ENCODE data around the gene PYGM.
A peak's percentile ranks its signal among the peaks of the same experiment; 100 is the strongest.

DNA sequence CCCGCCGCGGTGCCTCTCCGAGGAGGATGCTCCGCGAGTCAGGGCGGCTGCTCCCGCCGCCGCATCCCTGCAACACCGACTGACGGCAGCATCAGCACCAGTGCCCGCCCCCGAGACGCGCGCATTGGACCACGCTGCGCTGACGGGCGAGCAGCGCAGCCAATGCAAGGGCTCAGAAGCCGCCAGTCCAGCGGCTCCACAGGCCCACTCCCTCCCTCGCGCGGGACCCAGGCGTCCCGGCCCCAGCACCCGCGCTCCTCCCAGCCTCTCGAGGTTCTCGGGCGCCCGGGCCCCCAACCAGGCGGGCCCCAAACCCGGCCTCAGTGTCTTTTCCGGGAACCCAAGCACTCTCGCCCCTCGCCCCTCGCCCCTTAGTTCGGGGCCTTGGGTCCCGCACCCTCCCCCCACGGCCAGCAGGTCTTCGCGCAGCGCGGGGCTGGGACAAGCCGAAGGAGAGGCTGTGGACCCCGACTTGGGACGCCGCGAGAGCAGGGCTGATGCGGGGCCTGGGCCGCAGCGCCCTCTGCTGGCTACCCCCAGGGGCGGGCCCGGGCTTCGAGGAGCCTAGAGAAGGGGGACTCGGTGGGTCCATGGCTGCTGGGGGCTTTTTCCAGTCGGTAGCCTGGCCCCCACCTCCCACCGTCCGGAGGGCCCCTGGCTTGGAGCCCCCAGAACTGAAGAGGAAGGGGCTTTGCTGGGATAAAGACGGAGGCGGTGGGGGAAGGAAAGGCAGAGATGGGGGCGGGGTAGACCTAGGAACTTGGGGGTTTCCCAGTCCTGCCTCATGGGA, 36.5 kb downstream of the PYGM start, which contains the start of gene NRXN2:
- TF ChIP-seq, protein P1, sequence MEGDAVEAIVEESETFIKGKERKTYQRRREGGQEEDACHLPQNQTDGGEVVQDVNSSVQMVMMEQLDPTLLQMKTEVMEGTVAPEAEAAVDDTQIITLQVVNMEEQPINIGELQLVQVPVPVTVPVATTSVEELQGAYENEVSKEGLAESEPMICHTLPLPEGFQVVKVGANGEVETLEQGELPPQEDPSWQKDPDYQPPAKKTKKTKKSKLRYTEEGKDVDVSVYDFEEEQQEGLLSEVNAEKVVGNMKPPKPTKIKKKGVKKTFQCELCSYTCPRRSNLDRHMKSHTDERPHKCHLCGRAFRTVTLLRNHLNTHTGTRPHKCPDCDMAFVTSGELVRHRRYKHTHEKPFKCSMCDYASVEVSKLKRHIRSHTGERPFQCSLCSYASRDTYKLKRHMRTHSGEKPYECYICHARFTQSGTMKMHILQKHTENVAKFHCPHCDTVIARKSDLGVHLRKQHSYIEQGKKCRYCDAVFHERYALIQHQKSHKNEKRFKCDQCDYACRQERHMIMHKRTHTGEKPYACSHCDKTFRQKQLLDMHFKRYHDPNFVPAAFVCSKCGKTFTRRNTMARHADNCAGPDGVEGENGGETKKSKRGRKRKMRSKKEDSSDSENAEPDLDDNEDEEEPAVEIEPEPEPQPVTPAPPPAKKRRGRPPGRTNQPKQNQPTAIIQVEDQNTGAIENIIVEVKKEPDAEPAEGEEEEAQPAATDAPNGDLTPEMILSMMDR (IDR thresholded peaks at IDR 0.05; ENCODE audit: insufficient read depth, low read length, poor library complexity, severe bottlenecking) = peak; percentile 98
- no peak for TF ChIP-seq EZH2phosphoT487 (conservative IDR thresholded peaks at IDR 0.05; ENCODE audit: low read length)
